GM12865 (cell line): ENCODE results near the gene TBC1D22A.

Source experiments
- DNase-seq: peaks from one replicate; pipeline ENCODE4 v3.0.0; 2010; ENCODE audit warnings: low read depth
- H3K4me3 ChIP-seq: 2 replicates; pipeline ENCODE4 v1.5.1; 2011; ENCODE audit warnings: mild to moderate bottlenecking, low read depth, low read length, control low read depth
- CTCF ChIP-seq: IDR thresholded peaks from 2 replicates; pipeline ENCODE4 v1.5.1; 2011; ENCODE audit warnings: low read length, control low read depth, low read depth, inconsistent platforms; ENCODE audit not compliant: insufficient read depth; ENCODE audit errors: missing control alignments

The TBC1D22A gene

GRCh38 chr22:46737976-46738646 lies 24.3 kb upstream of the TBC1D22A start, which contains the start of gene CERK:
Gene CERK (minus strand): TSS chr22:46738252. CDS start chr22:46738148, 104 bp downstream.
- peak; percentile 72 for DNase-seq

DNA sequence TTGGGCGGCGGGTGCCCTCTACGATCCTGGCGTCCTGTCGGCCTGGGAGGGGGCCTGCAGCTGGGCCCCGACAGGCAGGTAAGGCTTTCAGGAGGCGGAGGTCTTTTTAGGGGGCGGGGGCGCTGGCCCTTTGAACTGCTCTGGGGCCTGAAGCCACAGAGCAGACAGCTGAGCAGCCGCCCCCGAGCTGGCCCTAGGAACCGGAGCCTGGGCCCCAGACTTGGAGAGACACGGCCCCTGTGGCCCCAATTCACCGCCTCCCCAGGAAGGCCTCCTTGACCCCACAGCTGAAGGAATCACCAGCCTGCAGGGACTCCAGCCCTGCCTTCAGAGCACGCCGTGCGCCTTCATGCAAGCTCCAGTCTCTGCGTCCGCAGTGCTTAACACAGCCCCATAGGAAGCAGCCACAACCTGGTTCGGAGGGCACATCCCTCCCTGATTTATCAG lies 23.8 kb upstream of the TBC1D22A start:
- TF ChIP-seq CTCF: no peak
- DNase-seq: peak; percentile 15
- H3K4me3 ChIP-seq: peak overlapping the region; percentile 53

More at GRCh38 chr22:46737976-46738646, 24.3 kb upstream of the TBC1D22A start, which contains the start of gene CERK:
- peak within 1 kb of the TSS; percentile 83 for H3K4me3 ChIP-seq
- TF ChIP-seq CTCF: no peak

GRCh38 chr22:46739094-46739870 lies 23.2 kb upstream of the TBC1D22A start:
- no peak for DNase-seq
- no peak overlapping the region for H3K4me3 ChIP-seq
- TF ChIP-seq CTCF: no peak

- no peak overlapping the region for H3K4me3 ChIP-seq
- no peak for TF ChIP-seq CTCF
- no peak for DNase-seq
These were observed 21.3 kb upstream of the TBC1D22A start for GRCh38 chr22:46740910-46741780.

DNA sequence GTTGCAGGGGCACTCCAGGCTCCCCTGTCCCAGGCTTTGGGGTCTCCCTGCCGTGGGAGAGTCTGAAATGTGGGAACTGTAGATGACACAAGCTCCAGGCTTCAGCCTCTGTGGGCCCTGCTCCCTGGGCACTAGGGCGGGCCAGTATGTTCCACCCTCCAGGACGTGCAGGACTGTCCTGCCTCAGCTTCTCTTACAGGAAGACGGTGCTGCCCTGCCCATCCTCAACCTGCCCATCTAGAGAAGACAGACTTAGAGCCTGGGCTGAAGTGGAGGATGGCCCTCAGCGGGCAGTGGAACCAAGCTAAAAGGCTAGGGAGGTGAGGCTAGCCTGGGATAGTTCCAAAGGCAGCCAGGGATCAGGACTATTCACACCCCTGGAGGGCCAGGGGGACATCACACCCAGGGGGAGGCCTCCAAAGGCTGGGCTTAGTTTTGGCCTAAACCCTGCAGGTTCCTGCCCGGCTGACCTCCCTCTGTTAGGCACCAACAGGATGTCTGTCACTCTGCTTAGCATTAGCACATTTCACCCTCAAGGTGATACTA lies 20.4 kb upstream of the TBC1D22A start:
- no peak overlapping the region for H3K4me3 ChIP-seq
- no peak for TF ChIP-seq CTCF
- DNase-seq: no peak

DNA sequence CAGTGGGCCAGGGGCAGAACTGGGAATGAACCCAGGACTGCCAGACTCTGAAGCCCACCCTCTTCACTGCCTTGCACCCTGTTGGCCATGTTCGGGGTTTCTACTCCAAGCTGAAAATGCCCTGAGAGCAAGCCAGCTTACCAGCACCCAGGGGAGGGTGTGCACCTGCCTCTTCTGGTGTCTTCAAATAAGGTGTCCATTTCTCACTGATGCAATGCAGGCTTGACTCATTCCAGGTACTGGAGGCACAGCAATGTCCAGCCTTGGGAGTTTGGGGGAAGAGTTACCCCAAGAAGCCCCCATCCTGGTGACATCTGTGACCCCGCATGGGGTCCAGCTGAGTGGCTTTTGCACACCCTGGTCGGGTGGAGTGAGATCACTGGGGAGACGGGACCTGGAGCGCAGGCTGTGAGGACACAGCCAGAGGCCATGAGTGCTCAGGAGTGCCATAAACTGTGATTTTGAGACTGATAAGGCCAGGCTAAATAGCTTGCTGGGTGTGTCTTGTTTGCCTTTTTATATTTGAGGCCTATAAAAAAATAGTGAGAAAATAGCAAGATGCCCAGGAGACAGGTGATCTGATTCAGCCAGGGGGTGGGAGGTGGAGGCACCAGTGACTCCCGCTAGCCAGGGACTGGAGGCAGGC lies 19.8 kb upstream of the TBC1D22A start:
- no peak for DNase-seq
- no peak for TF ChIP-seq CTCF
- no peak overlapping the region for H3K4me3 ChIP-seq
